Progenitor cell of endocrine pancreas (in vitro differentiated cells): Measurements from ENCODE around the gene DDX6. TPM values are rescaled to one million over a fixed set of nuclear protein-coding genes. Genes with fewer than 3 reads are reported as not detected.

Experiments used
- DNase-seq: peaks from one replicate; pipeline ENCODE4 v3.0.0; 2021; ENCODE audit warnings: low spot score; ENCODE audit not compliant: unreplicated experiment
- H3K27ac Mint-ChIP-seq: 2 replicates; pipeline ENCODE4 v1.8.0; 2021; ENCODE audit warnings: mild to moderate bottlenecking, moderate library complexity, mixed read lengths
- H3K27me3 Mint-ChIP-seq: 2 replicates; pipeline ENCODE4 v1.8.0; 2021; ENCODE audit warnings: mixed read lengths
- H3K36me3 Mint-ChIP-seq: 2 replicates; pipeline ENCODE4 v1.8.0; 2022; ENCODE audit warnings: mixed read lengths; ENCODE audit not compliant: insufficient read depth
- H3K4me1 Mint-ChIP-seq: 2 replicates; pipeline ENCODE4 v1.8.0; 2021; ENCODE audit warnings: low read depth, mixed read lengths
- H3K4me3 Mint-ChIP-seq: 2 replicates; pipeline ENCODE4 v1.8.0; 2021; ENCODE audit warnings: low read depth, mild to moderate bottlenecking, moderate library complexity, mixed read lengths
- H3K9me3 Mint-ChIP-seq: 2 replicates; pipeline ENCODE4 v1.8.0; 2021; ENCODE audit warnings: low read depth, mixed read lengths
- CTCF ChIP-seq: fragments of 200-600 bp; sonication (generic); IDR thresholded peaks from one replicate; pipeline ENCODE4 v1.5.0; 2021; ENCODE audit warnings: antibody characterized with exemption, mild to moderate bottlenecking; ENCODE audit not compliant: unreplicated experiment
- total RNA-seq: library from RNA; stranded (reverse); gene quantifications from 2 replicates; pipeline ENCODE4 v1.2.1, GENCODE V29; 2021

Gene DDX6
- total RNA-seq, 1 donor from 2014 or later = 188 TPM

- DNase-seq = no peak
- H3K27me3 Mint-ChIP-seq = no peaks in the 10 kb centered on the region
- H3K4me1 Mint-ChIP-seq = no peaks in the 10 kb centered on the region
- no peak overlapping the region for H3K4me3 Mint-ChIP-seq
- TF ChIP-seq CTCF = no peak
- no peak overlapping the region for H3K27ac Mint-ChIP-seq
- H3K36me3 Mint-ChIP-seq = no peaks in the 10 kb centered on the region
- peaks cover 3% of the 10 kb centered on the region for H3K9me3 Mint-ChIP-seq
Observed at GRCh38 chr11:118812485-118812884, 21.5 kb upstream of the DDX6 start.

GRCh38 chr11:118807800-118808778, 17.1 kb upstream of the DDX6 start:
- no peak overlapping the region for H3K27ac Mint-ChIP-seq
- H3K4me1 Mint-ChIP-seq = no peaks in the 10 kb centered on the region
- H3K4me3 Mint-ChIP-seq = no peak overlapping the region
- H3K27me3 Mint-ChIP-seq = peaks cover 14% of the 10 kb centered on the region
- DNase-seq = no peak
- H3K9me3 Mint-ChIP-seq = peaks cover 3% of the 10 kb centered on the region
- H3K36me3 Mint-ChIP-seq = no peaks in the 10 kb centered on the region
- TF ChIP-seq CTCF = no peak

GRCh38 chr11:118806400-118806799, 15.4 kb upstream of the DDX6 start:
- DNase-seq = no peak
- no peaks in the 10 kb centered on the region for H3K4me1 Mint-ChIP-seq
- no peak for TF ChIP-seq CTCF
- peaks cover 14% of the 10 kb centered on the region for H3K27me3 Mint-ChIP-seq
- H3K4me3 Mint-ChIP-seq = no peak overlapping the region
- no peaks in the 10 kb centered on the region for H3K36me3 Mint-ChIP-seq
- H3K27ac Mint-ChIP-seq = no peak overlapping the region
- peaks cover 3% of the 10 kb centered on the region for H3K9me3 Mint-ChIP-seq

- DNase-seq = no peak
- TF ChIP-seq CTCF = no peak
- H3K36me3 Mint-ChIP-seq = no peaks in the 10 kb centered on the region
- peaks cover 3% of the 10 kb centered on the region for H3K9me3 Mint-ChIP-seq
- no peak overlapping the region for H3K4me3 Mint-ChIP-seq
- peaks cover 14% of the 10 kb centered on the region for H3K27me3 Mint-ChIP-seq
- H3K4me1 Mint-ChIP-seq = no peaks in the 10 kb centered on the region
- no peak overlapping the region for H3K27ac Mint-ChIP-seq
Observed at GRCh38 chr11:118804094-118804493, 13.1 kb upstream of the DDX6 start.

GRCh38 chr11:118799372-118799771, 8.4 kb upstream of the DDX6 start:
- H3K9me3 Mint-ChIP-seq = no peaks in the 10 kb centered on the region
- no peaks in the 10 kb centered on the region for H3K27me3 Mint-ChIP-seq
- no peaks in the 10 kb centered on the region for H3K36me3 Mint-ChIP-seq
- no peak overlapping the region for H3K4me3 Mint-ChIP-seq
- H3K27ac Mint-ChIP-seq = no peak overlapping the region
- peaks cover 11% of the 10 kb centered on the region for H3K4me1 Mint-ChIP-seq
- no peak for TF ChIP-seq CTCF
- DNase-seq = no peak
